K562 (cell line): ENCODE results near the gene RHD. TPM values are rescaled to one million over a fixed set of nuclear protein-coding genes. Genes with fewer than 3 reads are reported as not detected.

Source experiments
- BCL6 ChIP-seq: fragments of 250-450 bp; sonication (Bioruptor Pico); IDR thresholded peaks from 2 replicates; pipeline ENCODE4 v1.4.0; 2020
- CHD7 ChIP-seq: fragments of 200-600 bp; sonication (generic); IDR thresholded peaks from one replicate; pipeline ENCODE4 v1.6.1; 2012; ENCODE audit warnings: mild to moderate bottlenecking, low read depth, low read length, inconsistent platforms
- POLR2G ChIP-seq: fragments of 200-400 bp; formaldehyde crosslinking; IDR thresholded peaks from 2 replicates; pipeline ENCODE4 v1.6.1; 2017; ENCODE audit warnings: low read depth, mild to moderate bottlenecking, antibody characterized with exemption, low read length, moderate library complexity
- ZBTB40 ChIP-seq, 2 experiments: fragments of 450-650 bp in 1 of 2; sonication (generic) in 1 of 2; formaldehyde crosslinking in 1 of 2; IDR thresholded peaks; 2 replicates each; pipeline versions ENCODE4 v1.7.1 to v1.9.0; 2016 to 2022; ENCODE audit warnings: inconsistent platforms in 1 of 2, mild to moderate bottlenecking in 1 of 2, missing genetic modification reagents in 1 of 2
- ZNF561 ChIP-seq: fragments of 450-650 bp; formaldehyde crosslinking; conservative IDR thresholded peaks from 2 replicates; pipeline ENCODE4 v1.4.0; 2020; ENCODE audit warnings: mild to moderate bottlenecking, moderate library complexity
- polyA plus RNA-seq, 8 experiments: library from polyadenylated mRNA; depleted of rRNA in 4 of 8; stranded (reverse) in 5 of 8; unstranded in 3 of 8; fragments of >200 nt; fragmentation: Nextera tagmentation in 2 of 8; fragmentation: Illumina TruSeq in 1 of 8; extraction: Ambion mirVana in 2 of 8; extraction: Trizol in 1 of 8; gene quantifications; 2 replicates each; pipeline versions ENCODE4 v1.2.1 to v1.2.3, GENCODE V29; 2011 to 2014; ENCODE audit warnings: inconsistent platforms in 1 of 8, missing spikeins in 1 of 8
- total RNA-seq, 7 experiments: library from RNA; depleted of rRNA in 6 of 7; stranded (reverse); fragments of >200 nt in 6 of 7; fragmentation: Illumina TruSeq in 2 of 7; extraction: Trizol in 2 of 7; gene quantifications; 2 replicates each; pipeline versions ENCODE4 v1.2.1 to v1.2.3, GENCODE V29; 2011 to 2021; ENCODE audit warnings: low replicate concordance in 1 of 7

The RHD gene
- total and polyA plus RNA-seq, 9 of the 15 experiments (the other 6 are each of a cell fraction or from before 2014, with no cell fraction given) = 8.8 to 32.4 (median 15.0) TPM

DNA sequence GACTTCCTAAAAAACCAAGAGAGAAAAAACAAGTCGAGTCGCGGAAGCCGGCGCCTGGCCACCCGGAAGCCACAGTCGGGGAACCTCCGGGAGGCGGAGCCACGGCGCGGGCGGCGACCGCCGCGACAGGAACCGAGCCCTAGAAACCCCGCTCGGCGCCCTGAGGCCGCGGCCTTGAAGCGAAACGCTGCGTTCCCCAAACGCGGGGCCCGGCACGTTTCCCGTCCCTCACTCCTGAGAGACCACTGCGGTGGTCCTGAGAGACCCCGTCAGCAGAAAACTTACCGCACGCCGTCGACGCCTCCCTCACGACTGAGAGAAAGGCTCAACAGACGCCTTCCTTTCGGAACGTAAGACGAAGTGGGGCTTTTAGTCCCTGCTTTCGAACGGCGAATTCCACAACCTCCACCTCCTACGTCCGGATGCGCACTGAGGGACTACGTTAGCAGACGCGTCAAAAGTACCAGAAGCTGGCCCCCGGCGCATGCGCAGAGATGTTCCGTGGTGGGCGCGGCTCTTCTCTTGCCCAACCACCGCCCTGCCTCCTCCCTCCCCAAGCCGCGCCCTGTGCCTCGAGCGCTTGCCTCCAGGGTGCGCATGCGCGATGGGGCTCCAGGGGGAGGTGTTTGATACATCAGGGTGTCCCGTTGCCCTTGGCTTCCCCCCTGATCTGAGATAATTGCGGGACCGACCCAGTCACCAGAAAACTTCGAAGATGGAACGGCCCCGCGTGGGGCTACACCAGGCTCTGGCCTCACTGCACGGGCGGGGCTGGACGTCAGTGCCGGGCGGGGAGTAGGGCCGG, 25.1 kb upstream of the RHD start, which contains the start of gene RSRP1 (continued):
- TF ChIP-seq CHD7 = peak; percentile 20
- peak; percentile 75 for TF ChIP-seq ZBTB40 (IDR thresholded peaks at IDR 0.05)
- no peak for TF ChIP-seq ZBTB40 (CRISPR knock-in tag; IDR thresholded peaks at IDR 0.05)
- TF ChIP-seq ZNF561 (CRISPR knock-in tag) = no peak; the same call in 1 of the 2 replicates
- no peak for TF ChIP-seq BCL6
- TF ChIP-seq POLR2G = peak; percentile 97
